Nephron (organoid): ENCODE results near the gene HNRNPAB.
A peak's percentile ranks its signal among the peaks of the same experiment; 100 is the strongest.

Experiments used
- H3K27ac Mint-ChIP-seq, 3 experiments: 2 replicates each; pipeline ENCODE4 v1.8.0; 2020; ENCODE audit warnings: mixed read lengths in 3 of 3, mild to moderate bottlenecking in 2 of 3, moderate library complexity in 1 of 3
- H3K27me3 Mint-ChIP-seq: 2 replicates; pipeline ENCODE4 v1.8.0; 2021; ENCODE audit warnings: low read depth, mild to moderate bottlenecking, moderate library complexity, mixed read lengths
- H3K36me3 Mint-ChIP-seq: 2 replicates; pipeline ENCODE4 v1.8.0; 2020; ENCODE audit warnings: low read depth, mixed read lengths
- H3K4me1 Mint-ChIP-seq: 2 replicates; pipeline ENCODE4 v1.8.0; 2020; ENCODE audit warnings: mixed read lengths
- H3K4me3 Mint-ChIP-seq, 3 experiments: 2 replicates each; pipeline ENCODE4 v1.8.0; 2020; ENCODE audit warnings: mild to moderate bottlenecking in 3 of 3, mixed read lengths in 3 of 3, moderate library complexity in 2 of 3
- H3K9me3 Mint-ChIP-seq: 2 replicates; pipeline ENCODE4 v1.8.0; 2020; ENCODE audit warnings: mixed read lengths
- TF ChIP-seq, protein P1 (sequence below), 3 experiments: fragments of 200-600 bp; sonication (generic); IDR thresholded peaks; one replicate each; pipeline ENCODE4 v1.5.0; 2021; ENCODE audit warnings: antibody characterized with exemption in 3 of 3; ENCODE audit not compliant: unreplicated experiment in 3 of 3

The HNRNPAB gene

DNA sequence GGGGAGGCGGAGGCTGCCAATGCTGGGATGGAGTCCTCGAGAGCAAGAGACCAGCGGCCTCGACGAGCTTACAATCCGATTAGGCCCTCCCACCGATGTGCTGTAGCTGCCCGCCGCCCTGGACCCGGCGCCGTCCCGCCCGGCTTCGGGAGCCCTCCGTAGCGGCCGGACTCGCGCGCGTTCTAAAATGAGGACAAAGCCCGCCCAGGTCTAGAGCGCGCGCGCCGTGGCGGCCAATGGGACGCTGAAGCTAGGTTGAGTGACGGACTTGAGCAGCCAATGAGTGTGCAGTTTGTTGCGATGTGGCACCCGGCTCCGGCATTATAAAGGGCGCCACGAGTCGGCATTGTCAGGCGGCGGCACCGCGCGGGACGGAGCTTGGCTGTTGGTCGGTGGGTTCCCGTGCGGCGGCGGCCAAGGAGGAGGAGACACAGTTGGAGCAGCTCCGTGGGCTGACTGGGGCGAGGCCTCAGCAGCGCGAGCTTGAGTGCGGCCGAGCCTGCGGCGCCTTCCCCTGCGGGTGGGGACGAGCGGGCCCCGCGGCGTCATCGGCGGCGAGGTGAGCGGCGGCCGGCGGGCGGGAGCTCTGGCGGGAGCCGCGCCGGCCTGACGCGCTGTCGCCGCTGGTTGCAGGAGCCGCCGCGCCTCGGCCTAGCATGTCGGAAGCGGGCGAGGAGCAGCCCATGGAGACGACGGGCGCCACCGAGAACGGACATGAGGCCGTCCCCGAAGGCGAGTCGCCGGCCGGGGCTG lies at the start of gene HNRNPAB:
Gene HNRNPAB (plus strand): TSS at position 352 of the 753 bp plus-strand sequence. CDS start 305 bp downstream, at position 657.
- H3K4me1 Mint-ChIP-seq, result peaks cover 38% of the 10 kb centered on the region
- TF ChIP-seq, protein P1, sequence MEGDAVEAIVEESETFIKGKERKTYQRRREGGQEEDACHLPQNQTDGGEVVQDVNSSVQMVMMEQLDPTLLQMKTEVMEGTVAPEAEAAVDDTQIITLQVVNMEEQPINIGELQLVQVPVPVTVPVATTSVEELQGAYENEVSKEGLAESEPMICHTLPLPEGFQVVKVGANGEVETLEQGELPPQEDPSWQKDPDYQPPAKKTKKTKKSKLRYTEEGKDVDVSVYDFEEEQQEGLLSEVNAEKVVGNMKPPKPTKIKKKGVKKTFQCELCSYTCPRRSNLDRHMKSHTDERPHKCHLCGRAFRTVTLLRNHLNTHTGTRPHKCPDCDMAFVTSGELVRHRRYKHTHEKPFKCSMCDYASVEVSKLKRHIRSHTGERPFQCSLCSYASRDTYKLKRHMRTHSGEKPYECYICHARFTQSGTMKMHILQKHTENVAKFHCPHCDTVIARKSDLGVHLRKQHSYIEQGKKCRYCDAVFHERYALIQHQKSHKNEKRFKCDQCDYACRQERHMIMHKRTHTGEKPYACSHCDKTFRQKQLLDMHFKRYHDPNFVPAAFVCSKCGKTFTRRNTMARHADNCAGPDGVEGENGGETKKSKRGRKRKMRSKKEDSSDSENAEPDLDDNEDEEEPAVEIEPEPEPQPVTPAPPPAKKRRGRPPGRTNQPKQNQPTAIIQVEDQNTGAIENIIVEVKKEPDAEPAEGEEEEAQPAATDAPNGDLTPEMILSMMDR (IDR thresholded peaks at IDR 0.05; ENCODE audit: unreplicated experiment in 3 of 3), result no peak
- H3K27ac Mint-ChIP-seq, result peak within 1 kb of the TSS; percentile 92 to 99 (median 98)
- peaks cover 3% of the 10 kb centered on the region for H3K27me3 Mint-ChIP-seq
- peaks cover 43% of the 10 kb centered on the region for H3K36me3 Mint-ChIP-seq
- no peaks in the 10 kb centered on the region for H3K9me3 Mint-ChIP-seq
- H3K4me3 Mint-ChIP-seq, result peak within 1 kb of the TSS; percentile 100

GRCh38 chr5:178155065-178155464 lies 49.3 kb upstream of the HNRNPAB start:
- Mint-ChIP-seq H3K36me3 (peaks cover 8% of the 10 kb centered on the region), H3K27ac (no peak overlapping the region), H3K27me3 (no peaks in the 10 kb centered on the region), H3K4me1 (peaks cover 6% of the 10 kb centered on the region), H3K4me3 (no peak overlapping the region), H3K9me3 (no peaks in the 10 kb centered on the region)
- TF ChIP-seq, protein P1 (IDR thresholded peaks at IDR 0.05; ENCODE audit: unreplicated experiment in 3 of 3), result no peak

DNA sequence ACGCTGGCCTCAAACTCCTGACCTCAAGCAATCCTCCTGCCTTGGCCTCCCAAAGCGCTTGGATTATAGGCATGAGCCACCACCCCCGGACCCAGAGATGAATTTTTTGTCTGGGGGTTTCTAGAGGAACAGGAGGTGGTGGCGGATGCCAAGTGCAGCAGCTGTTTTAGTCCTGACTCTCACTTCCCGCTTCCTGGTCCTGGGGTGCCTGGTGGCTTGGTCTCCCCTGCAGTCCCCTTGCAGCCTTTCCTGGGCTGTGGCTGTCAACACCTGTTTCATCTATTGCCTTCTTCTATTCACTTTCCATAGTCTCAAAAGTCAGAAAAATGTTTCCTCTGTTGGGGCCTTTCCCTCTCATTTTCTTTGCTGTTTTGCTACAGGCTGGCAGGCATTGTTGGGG lies 44.2 kb upstream of the HNRNPAB start:
- TF ChIP-seq, protein P1 (IDR thresholded peaks at IDR 0.05; ENCODE audit: unreplicated experiment in 3 of 3), result no peak
- no peaks in the 10 kb centered on the region for H3K4me1 Mint-ChIP-seq
- no peak overlapping the region for H3K27ac Mint-ChIP-seq
- peaks cover 12% of the 10 kb centered on the region for H3K27me3 Mint-ChIP-seq
- H3K9me3 Mint-ChIP-seq, result no peaks in the 10 kb centered on the region
- no peaks in the 10 kb centered on the region for H3K36me3 Mint-ChIP-seq
- H3K4me3 Mint-ChIP-seq, result no peak overlapping the region

DNA sequence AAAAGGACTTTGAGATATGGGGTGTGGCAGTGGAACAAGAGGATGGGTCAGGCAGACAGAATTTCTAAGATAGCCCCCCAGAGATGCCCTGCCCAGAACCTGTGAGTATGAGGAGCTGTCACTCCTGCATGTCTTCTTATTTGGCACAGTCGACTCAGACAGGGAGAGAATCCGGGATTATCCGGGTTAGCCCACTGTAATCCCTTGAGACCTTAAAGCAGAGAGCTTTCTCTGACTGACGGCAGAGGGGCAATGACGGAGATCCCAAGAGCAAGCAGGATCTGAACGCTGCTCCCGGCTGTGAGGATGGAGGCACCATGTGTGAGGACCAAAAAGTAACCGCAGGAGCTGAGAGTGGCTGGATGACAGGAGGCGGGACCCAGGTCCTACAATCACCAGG lies 41.9 kb upstream of the HNRNPAB start:
- TF ChIP-seq, protein P1 (IDR thresholded peaks at IDR 0.05; ENCODE audit: unreplicated experiment in 3 of 3), result no peak
- H3K4me3 Mint-ChIP-seq, result peak overlapping the region in 1 of 3 experiments; percentile 33
- no peaks in the 10 kb centered on the region for H3K36me3 Mint-ChIP-seq
- no peak overlapping the region for H3K27ac Mint-ChIP-seq
- H3K9me3 Mint-ChIP-seq, result no peaks in the 10 kb centered on the region
- H3K27me3 Mint-ChIP-seq, result peaks cover 12% of the 10 kb centered on the region
- no peaks in the 10 kb centered on the region for H3K4me1 Mint-ChIP-seq

DNA sequence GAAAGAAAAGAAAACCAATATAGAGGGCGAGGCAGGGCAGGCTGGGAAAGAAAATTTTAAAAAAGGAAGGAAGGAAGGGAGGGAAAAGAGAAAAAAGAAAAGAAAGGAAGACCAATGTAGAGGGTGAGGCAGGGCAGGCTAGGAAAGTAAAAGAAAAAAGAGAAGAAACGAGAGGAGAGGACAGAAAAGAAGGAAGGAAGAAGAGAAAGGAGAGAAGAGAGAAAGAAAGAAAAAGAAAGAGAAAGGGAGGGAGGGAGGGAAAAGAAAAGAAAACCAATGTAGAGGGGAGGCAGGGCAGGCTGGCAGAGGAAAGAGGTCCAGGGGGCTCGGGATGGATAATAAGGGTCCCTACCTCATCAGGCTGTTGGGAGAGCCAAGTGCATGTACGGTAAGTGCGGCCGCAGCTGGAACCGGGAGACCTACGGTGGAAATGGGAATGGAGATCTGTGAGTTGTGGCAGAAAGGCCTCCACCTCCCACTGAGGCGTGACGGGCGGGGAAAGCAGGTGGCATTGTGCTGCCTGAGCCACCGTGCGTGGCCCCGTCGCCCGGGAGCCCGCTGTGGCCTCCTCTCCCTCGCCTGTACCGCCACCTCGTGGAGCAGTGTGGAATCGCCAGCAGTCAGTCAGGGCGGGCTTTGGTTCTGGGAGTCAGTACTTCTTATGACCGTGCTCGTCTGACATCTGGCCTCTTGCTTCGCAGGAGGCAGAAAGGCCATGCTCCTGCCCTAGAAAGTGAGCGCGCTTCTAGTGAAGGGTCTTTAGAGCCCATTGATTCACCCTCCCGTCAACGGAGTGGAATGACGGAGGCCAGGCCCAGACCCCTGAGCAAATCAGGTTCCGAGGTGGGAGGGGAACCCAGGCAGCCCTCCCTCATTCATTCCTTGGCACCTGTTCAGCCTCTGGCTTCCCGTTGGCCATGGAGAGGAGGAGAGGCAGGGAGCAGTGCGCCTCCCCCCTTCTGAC lies 40.3 kb upstream of the HNRNPAB start:
- Mint-ChIP-seq H3K4me1 (no peaks in the 10 kb centered on the region), H3K4me3 (peak overlapping the region; percentile 41 to 68 (median 64)), H3K27ac (no peak overlapping the region), H3K27me3 (peaks cover 12% of the 10 kb centered on the region), H3K9me3 (no peaks in the 10 kb centered on the region), H3K36me3 (no peaks in the 10 kb centered on the region)
- TF ChIP-seq, protein P1 (IDR thresholded peaks at IDR 0.05; ENCODE audit: unreplicated experiment in 3 of 3), result peak; percentile 98 to 100 (median 99)
